Fibroblast of gingiva (primary cell): ENCODE results near the gene TBL1XR1.
"Not testable (repeated sequence)": the region's sequence is repeated elsewhere in the genome, so short reads cannot be mapped to it uniquely, and the experiment has no call there.

ENCODE experiments used
- DNase-seq: peaks from one replicate; pipeline ENCODE4 v3.0.0-alpha.2; 2011; ENCODE audit warnings: low read depth

TBL1XR1 gene

DNA sequence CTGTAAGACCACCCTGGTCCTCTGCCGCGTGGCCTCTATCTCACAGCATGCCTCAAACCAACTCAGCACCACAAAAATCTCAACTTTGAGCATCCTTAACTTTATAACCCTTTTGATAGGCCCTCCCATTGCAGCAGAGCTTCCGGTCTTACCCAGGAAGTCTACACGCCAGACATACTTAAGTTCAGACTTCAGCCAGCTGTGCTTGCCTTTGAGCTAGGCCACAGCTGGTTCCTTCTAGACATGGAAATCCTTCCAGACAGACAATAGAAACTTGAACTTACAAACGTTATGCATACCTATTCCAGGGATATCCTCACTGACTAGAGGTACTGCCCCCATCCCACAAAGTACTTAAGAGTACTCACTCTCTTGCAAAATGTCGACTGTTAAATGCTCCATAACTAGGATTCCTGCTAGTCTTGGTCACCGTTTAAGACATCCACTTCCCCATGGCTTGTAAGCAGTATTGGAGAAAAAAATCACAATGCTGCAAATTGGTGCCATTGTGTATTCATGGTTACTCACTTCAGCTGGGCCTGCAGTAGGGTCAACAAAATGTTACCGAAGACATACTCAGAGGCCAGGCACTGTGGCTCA is 183.5 kb downstream of the TBL1XR1 start:
- no peak for DNase-seq

DNA sequence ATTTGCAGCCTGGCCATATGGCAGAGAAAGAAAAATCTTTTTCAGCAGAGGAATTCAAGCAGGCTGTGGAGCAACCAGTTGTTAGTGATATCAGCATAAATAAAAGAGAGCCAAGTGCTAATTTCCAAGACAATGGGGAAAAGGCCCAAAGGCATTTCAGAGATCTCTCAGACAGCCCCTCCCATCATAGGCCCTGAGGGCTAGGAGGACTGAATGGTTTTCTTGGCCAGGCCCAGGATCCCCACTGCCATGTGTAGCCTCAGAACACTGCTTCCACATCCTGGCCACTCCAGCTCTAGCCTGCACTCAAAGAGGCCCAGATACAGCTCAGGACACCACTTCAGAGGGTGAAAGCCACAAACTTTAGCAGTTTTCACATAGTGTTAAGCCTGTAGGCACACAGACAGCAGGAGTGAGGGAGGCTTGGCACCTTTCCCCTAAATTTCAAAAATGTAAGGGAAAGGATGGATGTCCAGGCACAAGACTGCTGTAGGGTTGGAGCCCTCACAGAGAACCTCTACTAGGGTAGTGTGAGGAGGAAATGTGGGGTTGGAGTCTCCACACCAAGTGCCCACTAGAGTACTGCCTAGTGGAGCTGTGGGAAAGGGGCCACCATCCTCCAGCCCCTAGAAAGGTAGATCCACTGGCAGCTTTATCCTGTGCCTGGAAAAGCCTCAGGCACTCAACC is 191.4 kb downstream of the TBL1XR1 start:
- DNase-seq: no peak

DNA sequence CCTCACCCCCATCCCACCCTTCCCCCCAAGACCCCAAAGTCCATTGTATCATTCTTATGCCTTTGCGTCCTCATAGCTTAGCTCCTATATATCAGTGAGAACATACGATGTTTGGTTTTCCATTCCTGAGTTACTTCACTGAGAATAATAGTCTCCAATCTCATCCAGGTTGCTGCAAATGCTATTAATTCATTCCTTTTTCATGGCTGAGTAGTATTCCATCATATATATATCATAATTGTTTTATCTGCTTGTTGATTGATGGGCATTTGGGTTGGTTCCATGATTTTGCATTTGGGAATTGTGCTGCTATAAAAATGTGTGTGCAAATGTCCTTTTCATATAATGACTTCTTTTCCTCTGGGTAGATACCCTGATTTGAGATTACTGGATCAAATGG is 197.1 kb downstream of the TBL1XR1 start:
- DNase-seq: not testable (repeated sequence)

DNA sequence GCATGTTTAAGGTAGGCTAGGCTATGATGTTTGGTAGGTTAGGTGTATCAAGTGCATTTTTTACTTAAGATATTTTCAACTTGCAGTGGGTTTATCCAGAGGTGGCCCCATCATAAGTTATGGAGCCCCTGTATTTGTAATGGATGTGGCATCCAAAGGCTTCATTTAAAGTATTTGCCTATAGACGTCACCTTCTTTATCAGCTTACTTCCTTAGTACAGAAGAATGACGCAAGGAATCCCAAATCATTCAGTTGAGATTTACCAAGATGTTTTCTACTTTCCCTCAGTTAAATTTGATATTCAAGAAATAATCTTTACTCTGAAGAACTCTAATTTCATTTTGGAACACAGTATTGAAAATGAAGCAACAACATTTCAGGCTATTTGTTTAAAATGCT is 201.3 kb downstream of the TBL1XR1 start:
- no peak for DNase-seq

DNA sequence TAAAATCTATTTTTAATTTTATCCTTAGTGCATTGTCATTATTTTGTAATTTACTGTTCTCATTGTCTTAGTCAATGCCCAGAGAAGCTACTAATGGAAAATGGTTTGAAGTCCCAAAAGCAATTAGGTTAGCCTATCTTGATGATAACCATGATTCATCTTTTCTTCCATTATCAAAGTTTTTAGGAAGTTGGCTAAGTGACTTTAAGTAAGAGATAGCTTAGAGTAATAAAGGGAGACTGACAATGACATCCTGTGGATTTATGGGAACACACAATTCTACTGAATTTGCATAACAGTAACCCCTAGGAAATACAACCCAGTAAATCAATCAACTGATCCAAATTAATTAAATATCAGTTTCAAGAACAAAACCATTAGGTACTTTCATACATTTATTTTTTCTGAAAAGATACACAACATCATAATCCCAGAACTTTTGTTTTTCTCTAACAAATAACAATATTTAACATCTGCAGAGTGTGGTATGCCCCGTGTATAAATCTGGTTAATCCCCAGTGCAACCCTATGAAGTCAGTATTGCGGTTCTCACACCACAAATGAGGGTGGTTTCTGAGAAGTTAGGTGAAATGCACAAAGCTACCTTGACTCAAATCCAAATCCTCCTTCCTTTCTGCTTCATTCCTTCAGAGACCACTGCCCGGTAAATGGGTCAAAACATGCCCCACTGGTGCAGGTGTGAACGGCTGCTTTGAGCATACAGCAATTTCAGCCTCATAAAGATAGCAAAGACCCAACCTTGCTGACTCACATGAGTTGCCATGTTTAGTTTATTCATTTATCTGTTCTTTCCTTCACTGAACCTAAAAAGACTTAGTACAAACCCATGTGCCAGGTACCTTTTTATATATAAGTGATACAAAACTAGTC is 202.1 kb downstream of the TBL1XR1 start:
- no peak for DNase-seq

DNA sequence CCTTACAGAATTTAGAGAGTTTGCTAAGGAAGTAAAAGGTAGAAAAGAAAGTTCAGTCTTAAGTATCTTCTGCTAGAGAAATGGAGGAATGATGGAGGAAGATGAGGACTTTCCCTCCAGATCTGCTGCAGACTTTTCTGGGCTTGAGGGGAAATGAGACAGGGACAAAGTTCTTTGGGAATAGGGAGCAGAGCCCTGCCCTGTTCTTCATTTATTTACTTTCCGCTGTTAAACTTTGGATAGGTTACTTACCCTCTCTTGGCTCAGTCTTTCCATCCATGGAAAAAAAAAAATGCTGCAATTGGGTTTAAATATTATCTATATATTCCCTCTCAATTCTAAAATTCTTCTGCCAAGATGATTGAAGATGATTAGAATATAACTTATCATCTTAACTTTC is 202.9 kb downstream of the TBL1XR1 start:
- no peak for DNase-seq

DNA sequence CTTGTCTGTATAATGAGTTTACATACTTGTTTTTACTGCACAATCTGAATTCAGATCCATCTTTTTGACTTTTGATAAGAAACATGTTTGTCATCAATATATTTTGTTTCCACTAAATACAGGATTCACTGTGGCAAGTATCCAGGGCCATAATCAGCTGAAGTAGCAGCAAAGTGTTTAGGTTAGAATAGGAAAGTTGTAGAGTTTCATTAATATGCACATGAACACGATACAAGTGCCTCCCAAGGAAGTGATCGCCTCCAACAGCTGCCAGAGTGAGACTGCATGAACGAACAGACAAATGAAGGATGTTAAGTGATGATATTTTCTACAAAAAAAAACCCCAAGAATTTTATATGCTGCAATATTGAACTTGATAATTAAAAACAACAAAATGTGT is 204.3 kb downstream of the TBL1XR1 start:
- DNase-seq: no peak

DNA sequence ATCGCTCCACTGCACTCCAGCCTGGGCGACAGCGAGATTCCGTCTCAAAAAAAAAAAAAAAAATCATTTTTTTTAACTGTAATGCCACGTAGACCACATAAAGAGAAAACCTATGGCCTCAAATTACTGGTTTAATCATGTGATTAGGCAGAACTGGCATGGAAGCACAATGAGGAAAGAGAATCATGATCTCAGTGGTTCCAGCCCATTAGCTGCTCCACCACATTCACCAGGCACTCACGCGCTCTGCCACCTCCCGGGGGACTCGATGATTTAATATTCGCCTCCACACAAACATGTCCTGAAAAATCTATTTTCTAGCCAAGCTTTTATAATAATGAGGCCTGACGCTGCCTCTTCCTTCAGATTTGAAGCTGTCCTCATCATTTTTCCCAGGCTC is 204.7 kb downstream of the TBL1XR1 start:
- peak; percentile 26 for DNase-seq

DNA sequence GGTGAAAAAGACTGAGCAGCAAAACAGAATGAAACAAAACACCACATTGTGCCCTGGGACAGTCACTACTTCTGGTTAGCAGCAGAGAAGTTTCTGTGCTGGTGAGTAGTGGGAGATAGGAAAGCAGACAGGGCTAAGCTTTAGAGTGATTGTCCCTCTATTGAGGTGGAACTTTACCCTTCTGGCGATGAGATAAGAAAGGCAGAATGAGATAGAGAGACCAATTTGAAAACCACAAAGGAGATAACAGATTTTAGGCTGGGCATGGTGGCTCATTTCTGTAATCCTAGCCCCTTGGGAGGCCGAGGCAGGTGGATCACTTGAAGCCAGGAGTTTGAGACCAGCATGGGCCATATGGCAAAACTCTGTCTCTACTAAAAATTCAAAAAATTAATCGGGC is 208.5 kb downstream of the TBL1XR1 start:
- DNase-seq: no peak

DNA sequence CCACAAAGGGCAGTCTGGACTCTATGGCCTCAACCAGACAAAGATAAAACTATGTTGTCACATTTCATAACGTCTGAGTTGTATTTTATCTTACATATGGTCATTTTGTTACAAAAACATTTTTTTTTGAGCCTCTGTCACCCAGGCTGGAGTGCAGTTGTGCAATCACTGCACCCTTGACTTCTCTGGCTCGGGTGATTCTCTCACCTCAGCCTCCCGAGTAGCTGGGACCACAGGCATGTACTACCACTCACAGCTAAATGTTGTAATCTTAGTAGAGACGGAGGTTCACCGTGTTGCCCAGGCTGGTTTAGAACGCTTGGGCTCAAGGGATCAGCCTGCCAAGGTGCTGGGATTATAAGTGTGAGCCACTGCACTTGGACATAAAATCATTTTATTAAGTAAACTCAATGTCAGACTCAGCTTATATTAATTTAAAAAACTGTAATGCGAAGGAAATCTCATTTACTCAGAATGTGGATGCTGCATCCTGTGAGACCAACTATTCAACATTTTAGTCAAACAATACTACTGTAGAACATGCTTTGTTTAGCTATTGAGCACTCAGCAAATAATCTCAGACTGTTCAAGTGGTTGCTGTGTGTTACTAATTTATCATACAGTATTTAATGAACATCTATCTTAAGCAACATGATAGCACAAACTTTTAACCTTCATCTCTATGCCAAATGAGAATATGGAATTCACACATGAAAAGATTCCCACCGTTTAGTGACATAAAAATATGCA is 209.2 kb downstream of the TBL1XR1 start:
- no peak for DNase-seq

DNA sequence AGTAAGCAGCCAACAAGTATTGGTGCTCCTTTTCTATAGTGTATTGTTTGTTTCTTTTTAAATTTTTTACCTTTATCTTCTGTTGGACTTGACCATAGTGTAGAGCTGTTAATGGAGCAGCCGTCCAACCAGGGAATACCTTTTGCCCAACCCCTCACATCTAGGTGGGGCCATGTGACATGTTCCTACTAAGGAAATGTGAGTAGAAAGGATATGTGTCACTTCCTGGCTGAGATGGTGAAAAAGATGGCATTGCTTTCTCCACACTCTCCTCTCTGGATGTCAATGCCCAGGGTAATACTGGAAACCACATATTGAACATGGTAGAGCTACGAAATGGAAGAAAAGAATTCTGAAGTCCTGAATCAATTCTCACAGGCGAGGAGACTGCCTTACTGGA is 218.8 kb downstream of the TBL1XR1 start:
- no peak for DNase-seq

DNA sequence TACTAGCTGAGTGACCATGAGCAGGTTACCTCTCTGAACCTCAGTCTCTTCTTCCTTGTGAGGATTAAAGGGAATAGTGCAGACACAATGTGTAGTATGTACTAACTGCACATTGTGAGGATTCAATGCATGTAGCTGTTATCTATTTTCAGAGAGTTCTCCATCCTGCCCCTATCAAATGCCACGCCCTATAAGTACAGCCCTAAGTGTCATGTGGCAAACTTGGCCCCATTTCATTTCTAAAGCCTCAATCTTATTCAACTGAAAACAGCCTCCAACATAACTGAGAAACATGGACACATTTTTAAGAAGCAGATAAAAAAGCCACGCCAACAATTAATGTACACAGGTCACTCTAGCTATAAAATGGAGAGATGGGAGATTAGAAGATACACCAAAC is 220.0 kb downstream of the TBL1XR1 start:
- DNase-seq: no peak

DNA sequence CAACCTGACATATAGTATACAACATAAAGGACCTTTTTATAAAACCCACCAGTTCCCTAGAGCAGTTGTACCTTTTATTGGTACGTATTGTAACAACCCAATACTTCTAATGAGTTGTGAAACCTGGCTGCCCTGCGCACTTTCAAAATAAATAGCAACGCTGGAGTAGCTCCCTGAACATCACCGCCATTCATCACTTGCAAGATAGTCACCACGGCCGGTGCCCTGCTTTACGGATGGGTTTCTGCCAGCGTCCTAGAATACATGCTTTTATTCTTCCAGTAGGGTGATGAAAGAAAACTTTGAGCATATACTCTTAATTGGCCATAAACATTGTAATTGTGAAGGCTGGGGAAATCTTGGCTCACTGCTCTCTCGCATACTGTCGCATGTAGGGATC is 220.7 kb downstream of the TBL1XR1 start:
- no peak for DNase-seq

DNA sequence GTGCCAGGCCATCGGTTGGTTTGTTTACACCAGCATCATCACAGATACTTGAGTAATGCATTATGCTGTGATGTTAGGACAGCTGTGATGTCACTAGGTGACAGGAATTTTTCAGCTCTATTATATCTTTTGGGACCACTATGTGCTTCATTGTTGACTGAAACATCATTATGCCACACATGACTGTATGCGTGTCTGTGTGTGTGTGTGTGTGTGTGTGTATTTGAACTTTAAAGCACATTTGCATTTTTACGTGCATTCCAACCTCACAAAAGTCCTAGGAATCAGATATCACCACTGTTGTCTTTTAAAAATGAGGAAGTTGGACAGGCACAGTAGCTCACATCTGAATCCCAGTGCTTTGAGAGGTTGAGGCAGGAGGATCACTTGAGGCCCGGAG is 223.0 kb downstream of the TBL1XR1 start:
- DNase-seq: no peak

DNA sequence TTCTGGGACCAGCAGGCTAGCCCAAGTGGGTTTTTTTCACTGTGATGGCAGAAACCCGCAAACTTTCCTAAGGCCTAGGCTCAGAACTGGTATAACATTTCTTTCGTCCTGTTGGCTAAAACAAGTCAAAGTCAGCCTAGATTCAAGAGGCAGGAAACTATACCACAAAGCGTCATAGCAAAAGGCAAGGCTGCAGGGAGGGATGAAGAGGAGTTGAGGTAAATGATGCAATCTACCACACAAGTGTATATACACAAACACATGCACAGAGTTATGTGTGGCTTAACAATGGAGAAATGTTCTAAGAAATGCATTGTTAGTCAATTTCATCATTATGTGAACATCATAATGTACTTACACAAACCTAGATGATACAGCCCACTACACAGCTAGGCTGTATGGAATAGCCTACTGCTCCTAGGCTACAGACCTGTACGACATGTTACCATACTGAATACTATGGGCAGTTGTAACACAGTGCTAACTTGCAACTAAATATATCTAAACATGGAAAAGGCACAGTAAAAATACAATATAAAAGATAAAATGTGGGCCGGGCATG is 225.6 kb downstream of the TBL1XR1 start:
- DNase-seq: no peak

DNA sequence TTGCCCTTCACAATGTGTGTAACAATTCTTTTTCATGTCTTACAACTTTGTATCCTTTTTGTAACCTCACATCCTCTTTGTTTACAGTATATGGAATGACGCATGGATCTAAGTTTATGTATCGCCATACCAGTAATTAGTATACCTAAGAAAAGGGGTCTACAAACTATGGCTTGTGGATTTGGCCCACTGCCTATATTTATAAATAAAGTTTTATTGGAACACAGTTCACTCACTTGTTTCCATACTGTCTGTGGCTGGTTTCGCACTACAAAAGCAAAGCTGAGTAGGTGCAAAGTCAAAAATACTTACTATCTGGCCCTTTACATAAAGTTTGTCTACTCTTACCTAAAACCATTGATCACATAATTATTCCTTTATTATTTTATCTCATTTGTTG is 226.5 kb downstream of the TBL1XR1 start:
- DNase-seq: no peak

DNA sequence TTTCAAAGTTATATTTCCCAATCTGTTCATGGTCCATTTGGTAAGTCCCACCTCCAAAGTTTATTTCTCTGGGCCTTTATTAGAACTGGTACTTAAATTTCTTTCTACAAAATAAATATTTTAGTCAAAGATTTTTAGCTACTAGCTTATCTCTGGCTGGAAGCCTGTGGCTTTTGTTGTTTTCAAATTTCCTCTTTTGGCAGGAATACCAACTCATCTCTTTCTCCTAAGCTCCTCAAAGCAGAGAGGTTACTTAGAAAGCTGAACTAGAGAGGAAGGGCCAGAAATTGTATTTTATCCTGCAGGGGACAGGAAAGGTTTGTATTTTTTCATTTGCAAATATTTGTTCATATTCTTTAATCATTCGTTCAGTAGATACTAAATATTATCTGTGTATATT is 227.8 kb downstream of the TBL1XR1 start:
- DNase-seq: no peak
